Urinary bladder (tissue), 4 donors: ENCODE data around the gene HS3ST3B1. TPM values are rescaled to one million over a fixed set of nuclear protein-coding genes. Genes with fewer than 3 reads are reported as not detected.

Experiments used
- DNase-seq: peaks from one replicate; pipeline ENCODE4 v3.0.0-alpha.2; 2015; ENCODE audit errors: extremely low spot score
- H3K27ac ChIP-seq: one replicate; pipeline ENCODE4 v1.5.1; 2013; ENCODE audit warnings: low read depth, mild to moderate bottlenecking, moderate library complexity
- H3K36me3 ChIP-seq: one replicate; pipeline ENCODE4 v1.6.1; 2013; ENCODE audit warnings: mild to moderate bottlenecking, moderate library complexity; ENCODE audit not compliant: insufficient read depth
- H3K4me1 ChIP-seq: one replicate; pipeline ENCODE4 v1.6.1; 2013; ENCODE audit warnings: mild to moderate bottlenecking, moderate library complexity; ENCODE audit not compliant: insufficient read depth
- H3K4me3 ChIP-seq: one replicate; pipeline ENCODE4 v1.5.1; 2013; ENCODE audit warnings: low read depth, low read length
- WGBS: extraction: QIAGEN DNeasy Blood & Tissue Kit; methylation state at CpG from one replicate; pipeline ENCODE4 v1.1.7; 2013; 5-methylcytosine and 5-hydroxymethylcytosine counted together
- polyA plus RNA-seq: library from polyadenylated mRNA; stranded (reverse); fragments of 200-250 nt; gene quantifications from one replicate; pipeline ENCODE4 v1.2.3, GENCODE V29; 2013
- total RNA-seq: library from RNA; depleted of rRNA; stranded (reverse); fragments of >200 nt; gene quantifications from one replicate; pipeline ENCODE4 v1.2.3, GENCODE V29; 2014
- donor health status: healthy with polysubstance abuse.
- donor health status: healthy.

HS3ST3B1 gene
- total and polyA plus RNA-seq, 2 donors, result 2.4 to 2.9 TPM

DNA sequence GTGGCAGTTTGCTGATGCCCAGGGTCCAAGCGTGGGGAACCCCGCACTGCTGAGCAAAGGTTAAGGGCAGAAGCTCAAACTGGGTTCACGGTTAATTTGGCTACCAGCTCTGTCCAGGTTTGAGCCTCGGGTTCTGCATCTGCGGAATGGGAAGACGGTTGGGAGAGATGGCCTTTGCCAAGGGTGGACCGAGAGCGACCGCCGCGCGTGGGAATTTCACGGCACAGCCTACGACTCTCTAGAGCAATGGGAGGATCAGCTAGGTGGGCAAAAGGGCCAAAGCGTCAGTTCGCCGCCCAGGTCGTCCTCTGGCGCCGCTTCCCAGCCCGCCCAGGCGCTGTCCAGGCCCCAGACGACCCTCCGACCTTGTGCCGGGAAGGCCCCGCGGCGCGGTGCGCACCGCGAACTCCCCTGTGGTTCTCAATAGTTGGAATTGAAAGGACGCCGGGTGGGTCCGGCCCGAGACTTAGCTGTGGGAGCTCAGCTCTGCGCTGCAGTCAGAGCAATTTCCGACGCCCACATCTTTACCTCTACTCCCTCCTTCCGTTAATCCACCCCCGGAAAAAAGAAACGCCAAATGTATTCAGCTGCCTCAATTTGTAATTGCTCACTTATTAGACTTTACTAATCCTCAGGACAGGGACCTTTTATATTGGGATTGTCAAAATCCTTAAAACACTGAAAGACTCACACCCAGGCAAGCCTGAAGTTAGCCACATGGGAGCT is 2.5 kb upstream of the HS3ST3B1 start:
- no peaks in the 10 kb centered on the region for H3K4me1 ChIP-seq
- WGBS, result 27% methylated on average over 42 of the region's 42 CpGs
- H3K4me3 ChIP-seq, result no peak overlapping the region
- no peaks in the 10 kb centered on the region for H3K36me3 ChIP-seq
- no peak for DNase-seq
- H3K27ac ChIP-seq, result no peak overlapping the region

DNA sequence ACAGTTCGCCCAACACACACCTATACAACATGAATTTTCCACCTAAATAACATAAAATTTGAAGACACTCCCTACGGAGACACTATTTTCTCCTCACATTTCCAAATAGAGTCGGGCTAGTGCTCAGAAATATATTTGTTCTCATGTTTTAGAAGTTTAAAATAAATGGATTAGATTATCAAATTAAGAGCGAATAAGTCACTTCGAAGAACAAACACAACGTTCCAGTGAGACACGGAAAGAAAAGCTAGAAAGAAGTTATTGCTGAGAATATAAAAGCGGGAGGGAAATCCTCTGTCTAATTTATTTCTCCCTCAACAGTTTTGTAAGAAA is 2.0 kb upstream of the HS3ST3B1 start:
- H3K4me1 ChIP-seq, result no peaks in the 10 kb centered on the region
- no peak for DNase-seq
- no peak overlapping the region for H3K27ac ChIP-seq
- no peak overlapping the region for H3K4me3 ChIP-seq
- 21% methylated on average over 8 of the region's 8 CpGs for WGBS
- H3K36me3 ChIP-seq, result no peaks in the 10 kb centered on the region

DNA sequence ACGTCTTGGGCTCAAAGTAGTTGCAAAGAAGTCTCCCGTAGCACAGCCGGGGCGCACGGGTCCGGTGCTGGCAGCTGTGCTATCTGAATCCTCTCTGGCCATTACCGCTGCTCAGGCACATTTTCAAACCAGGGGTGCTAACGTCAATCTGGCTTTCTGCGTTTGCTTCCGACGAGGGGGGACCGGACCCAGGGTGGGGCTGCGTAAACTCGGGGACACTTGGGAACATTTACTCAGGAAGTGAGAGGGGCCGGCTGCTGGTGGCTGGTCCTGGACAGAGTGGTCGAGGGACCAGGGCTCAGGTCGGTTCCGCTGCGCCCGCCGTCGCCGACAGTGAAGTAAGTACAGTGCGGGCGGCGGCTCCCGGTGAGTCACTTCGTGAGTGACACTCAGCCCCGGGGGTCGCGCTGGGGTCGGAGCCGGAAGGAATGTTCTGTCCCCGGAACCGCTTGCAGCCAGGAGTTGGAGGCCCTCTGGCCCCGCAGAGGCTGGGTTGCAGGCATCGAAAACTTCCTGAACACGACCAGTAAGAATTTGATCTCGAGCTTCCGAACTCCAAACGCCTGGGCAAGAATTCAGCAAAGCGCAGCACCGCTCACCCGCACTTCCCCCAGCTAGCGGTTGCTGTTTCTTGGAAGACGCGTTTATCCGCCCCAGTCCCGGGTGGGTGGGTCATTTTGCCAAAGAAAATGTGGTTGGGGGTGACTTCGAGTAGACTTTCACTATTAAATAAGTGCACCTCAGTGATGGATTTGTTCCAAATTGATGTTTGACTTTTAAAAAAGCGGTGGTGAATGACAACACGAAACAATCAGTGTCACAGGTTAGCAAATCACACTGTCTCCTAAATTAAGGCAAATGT is 1.4 kb upstream of the HS3ST3B1 start:
- Histone ChIP-seq H3K27ac (peak overlapping the region; percentile 4), H3K4me1 (no peaks in the 10 kb centered on the region), H3K4me3 (peak overlapping the region; percentile 25), H3K36me3 (no peaks in the 10 kb centered on the region)
- WGBS, result 2% methylated on average over 52 of the region's 52 CpGs
- DNase-seq, result no peak

DNA sequence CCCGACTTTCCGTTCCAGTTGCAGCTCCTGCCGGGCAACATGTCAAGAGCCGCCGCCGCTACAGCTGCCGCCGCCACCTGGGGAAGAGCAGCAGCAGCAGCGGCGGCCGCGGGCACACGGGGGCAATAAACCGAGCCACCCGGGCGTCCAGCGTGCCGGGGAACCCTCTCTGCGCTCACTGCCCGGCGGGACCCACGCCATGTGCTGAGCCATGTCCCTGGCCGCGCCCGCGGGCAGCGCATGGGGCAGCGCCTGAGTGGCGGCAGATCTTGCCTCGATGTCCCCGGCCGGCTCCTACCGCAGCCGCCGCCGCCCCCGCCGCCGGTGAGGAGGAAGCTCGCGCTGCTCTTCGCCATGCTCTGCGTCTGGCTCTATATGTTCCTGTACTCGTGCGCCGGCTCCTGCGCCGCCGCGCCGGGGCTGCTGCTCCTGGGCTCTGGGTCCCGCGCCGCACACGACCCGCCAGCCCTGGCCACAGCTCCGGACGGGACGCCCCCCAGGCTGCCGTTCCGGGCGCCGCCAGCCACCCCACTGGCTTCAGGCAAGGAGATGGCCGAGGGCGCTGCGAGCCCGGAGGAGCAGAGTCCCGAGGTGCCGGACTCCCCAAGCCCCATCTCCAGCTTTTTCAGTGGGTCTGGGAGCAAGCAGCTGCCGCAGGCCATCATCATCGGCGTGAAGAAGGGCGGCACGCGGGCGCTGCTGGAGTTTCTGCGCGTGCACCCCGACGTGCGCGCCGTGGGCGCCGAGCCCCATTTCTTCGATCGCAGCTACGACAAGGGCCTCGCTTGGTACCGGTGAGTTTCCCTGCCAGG is 604 bp downstream of the HS3ST3B1 start:
- no peak for DNase-seq
- WGBS, result under 1% methylated on average over 90 of the region's 90 CpGs
- H3K4me1 ChIP-seq, result no peaks in the 10 kb centered on the region
- no peaks in the 10 kb centered on the region for H3K36me3 ChIP-seq
- H3K27ac ChIP-seq, result peak overlapping the region; percentile 59
- H3K4me3 ChIP-seq, result peak overlapping the region; percentile 74

- H3K4me1 ChIP-seq, result no peaks in the 10 kb centered on the region
- under 1% methylated on average over 25 of the region's 25 CpGs for WGBS
- H3K4me3 ChIP-seq, result peak overlapping the region; percentile 74
- no peak overlapping the region for H3K27ac ChIP-seq
- no peak for DNase-seq
- no peaks in the 10 kb centered on the region for H3K36me3 ChIP-seq
Measured at GRCh38 chr17:14302091-14302430, 1.2 kb downstream of the HS3ST3B1 start.

DNA sequence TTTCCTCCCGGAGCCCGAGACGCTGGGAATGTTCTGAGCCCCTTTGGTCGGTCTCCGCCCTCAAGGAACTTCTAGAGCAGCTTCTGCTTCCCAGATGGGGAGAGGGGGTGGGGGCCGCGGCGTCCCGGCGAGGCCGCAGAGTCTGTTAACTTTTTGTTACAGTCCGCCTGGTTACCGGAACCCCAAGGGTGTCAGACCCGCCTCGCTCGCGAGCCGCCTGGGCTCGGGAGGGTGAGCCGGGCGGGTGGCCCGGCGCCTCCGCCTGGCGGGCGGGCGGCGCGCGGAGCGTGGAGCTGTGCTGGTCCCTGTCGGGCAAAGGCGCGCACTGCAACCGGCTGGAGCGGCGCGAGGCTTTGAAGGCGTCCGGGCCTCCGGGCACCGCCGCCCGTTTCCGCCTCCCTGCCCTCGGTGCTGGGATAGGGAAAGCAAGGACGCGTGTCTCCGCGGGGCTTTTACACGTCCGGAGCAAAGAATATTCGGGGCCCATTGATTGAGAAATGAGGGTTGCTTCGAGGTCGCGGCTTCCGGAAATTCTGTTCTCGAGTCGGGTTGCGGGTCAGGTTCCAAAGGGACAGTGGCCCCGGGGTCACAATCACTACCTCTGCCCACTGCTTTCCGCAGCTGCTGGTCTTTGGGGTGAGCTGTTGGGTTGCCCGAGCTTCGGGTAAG is 1.7 kb downstream of the HS3ST3B1 start:
- DNase-seq, result no peak
- Histone ChIP-seq H3K4me3 (peak overlapping the region; percentile 74), H3K36me3 (no peaks in the 10 kb centered on the region), H3K27ac (no peak overlapping the region), H3K4me1 (no peaks in the 10 kb centered on the region)
- WGBS, result under 1% methylated on average over 64 of the region's 64 CpGs

DNA sequence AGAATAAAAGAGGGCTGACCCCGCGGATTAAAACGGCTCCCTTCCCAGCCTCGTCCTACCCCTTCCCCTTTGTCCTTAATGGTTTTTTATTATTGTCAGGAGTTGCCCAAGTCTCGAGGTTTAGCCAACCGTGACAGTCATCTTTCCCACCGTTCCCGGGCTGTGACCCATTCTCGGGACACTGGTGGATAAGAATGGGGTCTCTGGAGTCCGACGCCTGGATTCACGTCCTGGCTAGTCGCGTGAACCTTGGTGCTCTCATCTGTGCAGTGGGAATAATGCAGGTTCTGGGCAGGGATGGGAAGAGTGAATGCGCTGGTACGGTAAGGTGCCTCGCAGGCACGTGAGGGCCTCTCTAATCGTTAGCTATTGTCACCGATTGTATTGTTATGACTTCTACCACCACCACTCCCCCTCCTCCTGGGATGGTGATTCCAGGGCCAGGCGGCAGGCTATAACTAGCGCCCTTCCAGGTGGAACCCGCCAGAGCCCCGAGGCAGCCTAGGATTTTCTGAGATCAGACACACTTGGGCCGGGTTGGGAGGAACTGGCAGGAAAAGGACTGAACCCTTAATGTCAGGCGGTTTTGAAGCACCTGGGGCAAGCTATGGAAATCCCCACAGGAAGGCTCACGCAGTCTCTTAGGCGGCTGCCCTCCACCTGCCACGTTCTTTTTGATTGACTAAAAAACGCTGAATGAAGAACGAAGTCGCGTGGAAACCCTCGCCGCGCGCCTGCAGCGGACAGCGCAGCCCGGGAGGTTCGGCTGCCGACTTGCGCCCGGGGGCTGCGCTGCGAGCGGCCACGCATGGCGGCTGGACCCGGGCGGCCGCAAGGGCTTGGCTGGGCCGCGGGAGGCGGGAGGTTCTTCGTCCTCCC is 2.7 kb downstream of the HS3ST3B1 start:
- H3K36me3 ChIP-seq, result no peaks in the 10 kb centered on the region
- no peak for DNase-seq
- no peak overlapping the region for H3K27ac ChIP-seq
- 25% methylated on average over 56 of the region's 56 CpGs for WGBS
- H3K4me1 ChIP-seq, result no peaks in the 10 kb centered on the region
- peak overlapping the region; percentile 74 for H3K4me3 ChIP-seq

DNA sequence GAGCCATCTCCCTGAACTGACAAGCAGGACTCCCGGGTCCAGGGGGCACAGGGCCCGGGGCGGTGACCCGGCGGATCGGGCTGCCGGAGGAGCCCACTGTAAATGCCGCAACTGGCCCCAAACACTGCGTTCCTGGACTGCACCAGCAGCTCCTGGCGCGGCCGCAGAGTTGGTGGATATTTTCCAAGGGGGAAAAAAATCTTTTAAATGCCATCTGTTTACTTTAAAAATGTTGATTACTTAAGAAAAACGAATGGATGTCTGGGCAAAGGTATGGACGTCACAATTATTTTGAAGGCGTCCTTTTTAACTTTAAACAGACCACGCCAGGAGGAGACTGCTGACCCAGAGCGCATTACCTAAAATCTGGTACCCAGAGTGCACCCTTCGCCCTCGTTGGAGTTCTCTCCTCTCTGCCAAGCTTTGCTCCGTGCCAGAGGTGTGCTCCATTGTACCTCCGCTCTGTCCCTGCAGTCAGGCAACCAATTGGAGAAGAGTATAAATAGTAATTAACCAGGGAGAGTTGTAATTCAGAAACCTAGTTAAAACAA is 3.4 kb downstream of the HS3ST3B1 start:
- DNase-seq, result no peak
- WGBS, result 49% methylated on average over 21 of the region's 21 CpGs

DNA sequence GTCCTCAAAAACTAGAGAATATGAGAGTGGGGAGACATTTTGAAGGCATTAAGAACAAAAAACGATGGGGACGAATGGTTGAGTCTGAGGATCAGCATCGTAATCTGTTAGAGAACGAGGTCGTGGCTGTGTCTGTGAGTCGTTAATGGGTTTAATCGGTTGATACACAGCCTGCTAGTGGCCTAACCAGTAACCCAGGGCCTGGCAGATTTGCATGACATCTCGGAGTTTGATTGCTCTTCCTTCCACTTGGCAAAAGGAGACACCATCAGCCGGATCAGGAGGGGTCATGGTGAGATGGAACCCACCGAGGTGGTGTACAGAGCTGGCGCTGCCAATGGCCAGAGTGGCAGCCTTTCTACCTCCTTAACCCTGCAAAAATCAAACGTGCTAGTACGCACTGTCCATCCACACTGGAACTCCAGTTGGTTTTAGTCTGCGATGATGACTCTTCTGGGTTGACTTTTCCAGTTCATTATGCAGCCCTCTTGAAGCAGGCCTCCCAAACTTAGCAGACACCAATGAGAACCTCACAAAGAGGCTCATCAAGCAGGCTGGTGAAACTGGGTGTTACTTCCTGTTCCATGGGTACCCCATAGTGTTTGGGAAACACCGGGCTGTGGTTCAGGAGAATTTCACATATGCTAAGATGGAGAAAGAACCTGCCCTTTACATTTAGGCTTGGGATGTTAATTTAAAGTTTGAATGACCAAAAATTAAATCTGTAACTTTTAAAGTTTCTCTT is 4.1 kb downstream of the HS3ST3B1 start:
- no peaks in the 10 kb centered on the region for H3K4me1 ChIP-seq
- WGBS, result 77% methylated on average over 15 of the region's 15 CpGs
- H3K27ac ChIP-seq, result no peak overlapping the region
- H3K4me3 ChIP-seq, result no peak overlapping the region
- no peaks in the 10 kb centered on the region for H3K36me3 ChIP-seq
- DNase-seq, result no peak

More for the DNA sequence above, 3.4 kb downstream of the HS3ST3B1 start:
- Histone ChIP-seq H3K27ac (no peak overlapping the region), H3K4me3 (peak overlapping the region; percentile 74), H3K36me3 (no peaks in the 10 kb centered on the region), H3K4me1 (no peaks in the 10 kb centered on the region)

- H3K4me1 ChIP-seq, result no peaks in the 10 kb centered on the region
- no peaks in the 10 kb centered on the region for H3K36me3 ChIP-seq
- H3K27ac ChIP-seq, result no peak overlapping the region
- no peak for DNase-seq
- WGBS, result 81% methylated on average over 6 of the region's 6 CpGs
- no peak overlapping the region for H3K4me3 ChIP-seq
Measured at GRCh38 chr17:14305785-14306496, 5.1 kb downstream of the HS3ST3B1 start.

DNA sequence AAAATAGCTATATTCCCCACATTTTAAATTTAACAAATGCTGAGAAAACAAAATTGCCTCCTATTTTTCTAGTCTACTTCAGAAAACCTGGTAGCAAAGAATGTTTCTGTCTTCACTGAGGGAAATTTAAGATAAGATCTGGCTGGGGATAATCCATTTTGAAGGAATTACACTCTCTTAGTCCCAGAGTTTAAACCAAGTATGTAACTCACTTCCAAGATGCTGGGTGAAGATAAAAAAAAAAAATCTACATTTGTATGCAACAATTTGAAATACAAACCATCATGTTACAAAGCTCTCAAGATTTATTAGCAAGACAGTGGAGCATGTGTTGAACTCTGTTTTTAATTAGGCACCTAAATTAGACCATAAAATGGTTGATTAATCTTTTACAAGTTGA is 5.7 kb downstream of the HS3ST3B1 start:
- no peaks in the 10 kb centered on the region for H3K36me3 ChIP-seq
- DNase-seq, result no peak
- H3K4me1 ChIP-seq, result no peaks in the 10 kb centered on the region
- no peak overlapping the region for H3K27ac ChIP-seq
- no peak overlapping the region for H3K4me3 ChIP-seq
